Thymus (tissue), 11 donors: ENCODE data around the gene ROR1. TPM values are rescaled to one million over a fixed set of nuclear protein-coding genes. Genes with fewer than 3 reads are reported as not detected.
A peak's percentile ranks its signal among the peaks of the same experiment; 100 is the strongest.

Source experiments
- DNase-seq, 9 donors: peaks; one replicate each; pipeline ENCODE4 v3.0.0-alpha.2; 2013; ENCODE audit warnings: low spot score in 9 of 9, low read depth in 6 of 9, missing footprints in 1 of 9
- H3K27ac ChIP-seq, 2 donors: one replicate each; pipeline ENCODE4 v1.5.1; 2013; ENCODE audit warnings: control low read depth in 1 of 2, low read depth in 1 of 2, low read length in 1 of 2, mild to moderate bottlenecking in 1 of 2, moderate library complexity in 1 of 2
- H3K27me3 ChIP-seq, 2 donors: one replicate each; pipeline ENCODE4 v1.5.1; 2013; ENCODE audit warnings: low read length in 1 of 2; ENCODE audit not compliant: control insufficient read depth in 2 of 2, insufficient read depth in 1 of 2
- H3K36me3 ChIP-seq, 2 donors: one replicate each; pipeline ENCODE4 v1.5.1; 2013; ENCODE audit warnings: low read length in 1 of 2, mild to moderate bottlenecking in 1 of 2, moderate library complexity in 1 of 2; ENCODE audit not compliant: control insufficient read depth in 2 of 2, insufficient read depth in 2 of 2
- H3K4me1 ChIP-seq, 2 donors: one replicate each; pipeline ENCODE4 v1.5.1; 2013; ENCODE audit warnings: low read length in 2 of 2; ENCODE audit not compliant: control insufficient read depth in 2 of 2, insufficient read depth in 2 of 2
- H3K4me3 ChIP-seq, 2 donors: one replicate each; pipeline ENCODE4 v1.5.1; 2013; ENCODE audit warnings: low read length in 2 of 2, control low read depth in 1 of 2, mild to moderate bottlenecking in 1 of 2
- H3K9me3 ChIP-seq, 2 donors: one replicate each; pipeline ENCODE4 v1.5.1; 2013; ENCODE audit warnings: low read length in 1 of 2, mild to moderate bottlenecking in 1 of 2; ENCODE audit not compliant: control insufficient read depth in 2 of 2, insufficient read depth in 1 of 2
- WGBS: extraction: QIAGEN DNeasy Blood & Tissue Kit; methylation state at CpG from one replicate; pipeline ENCODE4 v1.1.7; 2013; 5-methylcytosine and 5-hydroxymethylcytosine counted together
- polyA plus RNA-seq: library from polyadenylated mRNA; stranded (reverse); fragments of 200-250 nt; gene quantifications from one replicate; pipeline ENCODE4 v1.2.3, GENCODE V29; 2013
- total RNA-seq: library from RNA; stranded (reverse); fragments of 120-200 nt; gene quantifications from one replicate; pipeline ENCODE4 v1.2.4, GENCODE V29; 2013
- donor health status: healthy.

The ROR1 gene
- total and polyA plus RNA-seq, 2 donors, result 1.5 to 5.2 TPM

GRCh38 chr1:64006276-64007051, 232.6 kb downstream of the ROR1 start:
- H3K4me3 ChIP-seq, result no peak overlapping the region
- peaks cover 12 to 34% of the 10 kb centered on the region in 2 donors for H3K4me1 ChIP-seq
- H3K9me3 ChIP-seq, result peaks cover 0 to 4% of the 10 kb centered on the region in 2 donors
- H3K36me3 ChIP-seq, result no peaks in the 10 kb centered on the region
- WGBS, result 37% methylated on average over 8 of the region's 8 CpGs
- H3K27me3 ChIP-seq, result no peaks in the 10 kb centered on the region
- DNase-seq, result peak in 7 of 9 donors; percentile 18 to 72 (median 37)
- peak overlapping the region; percentile 61 to 84 for H3K27ac ChIP-seq

- Histone ChIP-seq H3K27ac (no peak overlapping the region), H3K9me3 (no peaks in the 10 kb centered on the region), H3K27me3 (no peaks in the 10 kb centered on the region), H3K4me3 (no peak overlapping the region), H3K36me3 (no peaks in the 10 kb centered on the region), H3K4me1 (peaks cover 12 to 17% of the 10 kb centered on the region in 2 donors)
- WGBS, result 97% methylated on average over 1 of the region's 1 CpG
- DNase-seq, result no peak
These were observed 236.5 kb downstream of the ROR1 start for GRCh38 chr1:64010316-64010715.

DNA sequence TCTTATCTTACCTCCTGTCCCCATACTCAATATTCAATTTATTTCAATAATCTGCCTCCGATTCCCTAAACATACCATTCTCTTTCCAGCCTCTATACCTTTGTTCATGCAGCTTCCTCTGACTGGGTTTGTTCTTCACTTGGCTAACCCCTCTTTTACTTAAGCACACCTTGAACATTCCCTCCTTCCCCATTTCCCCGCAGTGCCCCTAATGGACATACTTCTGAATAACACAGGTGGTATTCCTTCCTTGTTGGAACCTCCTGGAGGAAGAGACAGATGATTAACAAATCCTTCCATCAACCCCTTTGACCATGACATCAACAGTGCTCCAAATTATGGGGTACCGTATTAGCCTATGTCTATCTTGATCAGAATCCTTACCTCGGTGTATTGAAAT, 239.6 kb downstream of the ROR1 start:
- DNase-seq, result no peak
- WGBS, result 77% methylated on average over 4 of the region's 4 CpGs
- Histone ChIP-seq H3K4me3 (no peak overlapping the region), H3K36me3 (no peaks in the 10 kb centered on the region), H3K4me1 (peaks cover 4 to 11% of the 10 kb centered on the region in 2 donors), H3K27ac (no peak overlapping the region), H3K9me3 (no peaks in the 10 kb centered on the region), H3K27me3 (no peaks in the 10 kb centered on the region)

DNA sequence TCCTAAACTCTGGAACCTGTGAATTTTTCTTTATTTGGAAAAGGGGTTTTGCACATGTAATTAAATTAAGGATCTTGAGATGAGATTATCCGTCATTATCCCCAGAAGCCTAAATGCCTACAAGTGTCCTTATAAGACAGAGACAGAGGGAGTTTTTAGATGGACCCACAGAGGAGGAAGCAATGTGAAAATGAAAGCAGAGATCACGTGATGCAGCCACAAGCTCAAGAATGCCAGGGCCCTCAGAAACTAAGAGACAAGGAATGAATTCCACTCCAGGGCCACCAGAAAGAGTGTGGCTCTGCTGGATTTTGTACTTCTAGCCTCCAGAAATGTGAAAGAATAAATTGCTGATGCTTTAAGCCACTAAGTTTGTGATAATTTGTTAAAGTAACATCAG, 246.0 kb downstream of the ROR1 start:
- WGBS, result 54% methylated on average over 2 of the region's 2 CpGs
- no peak overlapping the region for H3K27ac ChIP-seq
- no peaks in the 10 kb centered on the region for H3K9me3 ChIP-seq
- DNase-seq, result peak in 7 of 9 donors; percentile 32 to 74 (median 40)
- no peak overlapping the region for H3K4me3 ChIP-seq
- peaks cover 4 to 22% of the 10 kb centered on the region in 2 donors for H3K4me1 ChIP-seq
- H3K36me3 ChIP-seq, result no peaks in the 10 kb centered on the region
- no peaks in the 10 kb centered on the region for H3K27me3 ChIP-seq

- WGBS, result 98% methylated on average over 3 of the region's 3 CpGs
- H3K4me3 ChIP-seq, result no peak overlapping the region
- H3K27ac ChIP-seq, result no peak overlapping the region
These were observed 247.2 kb downstream of the ROR1 start for GRCh38 chr1:64021066-64021465.

GRCh38 chr1:64025051-64025450, 251.2 kb downstream of the ROR1 start:
- Histone ChIP-seq H3K27me3 (no peaks in the 10 kb centered on the region), H3K36me3 (no peaks in the 10 kb centered on the region), H3K9me3 (no peaks in the 10 kb centered on the region), H3K4me1 (peaks cover 0 to 2% of the 10 kb centered on the region in 2 donors), H3K27ac (no peak overlapping the region), H3K4me3 (no peak overlapping the region)
- DNase-seq, result no peak
- 97% methylated on average over 4 of the region's 4 CpGs for WGBS

More at GRCh38 chr1:64021066-64021465, 247.2 kb downstream of the ROR1 start:
- no peak for DNase-seq
- Histone ChIP-seq H3K9me3 (no peaks in the 10 kb centered on the region), H3K36me3 (no peaks in the 10 kb centered on the region), H3K4me1 (peaks cover 4 to 22% of the 10 kb centered on the region in 2 donors), H3K27me3 (no peaks in the 10 kb centered on the region)

DNA sequence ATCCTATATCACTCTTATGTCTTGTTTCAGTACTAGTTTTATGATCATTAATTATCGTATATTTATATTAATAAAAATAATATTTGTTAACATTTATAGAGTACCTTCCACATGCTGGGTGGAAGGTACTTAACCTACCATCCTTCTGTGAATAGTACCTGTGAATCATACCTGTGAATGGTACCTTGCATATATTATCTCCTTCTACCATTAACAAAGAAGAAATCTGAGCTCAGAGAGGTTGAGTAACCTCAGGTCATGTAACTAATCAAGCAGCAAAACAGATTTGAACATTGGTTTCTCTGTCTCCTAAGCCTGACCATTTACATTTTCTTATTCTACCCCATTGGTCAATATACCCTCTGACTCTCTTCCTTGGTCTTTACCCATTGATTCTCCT, 255.2 kb downstream of the ROR1 start:
- Histone ChIP-seq H3K9me3 (no peaks in the 10 kb centered on the region), H3K4me1 (no peaks in the 10 kb centered on the region), H3K36me3 (no peaks in the 10 kb centered on the region), H3K27ac (no peak overlapping the region), H3K4me3 (no peak overlapping the region), H3K27me3 (no peaks in the 10 kb centered on the region)
- DNase-seq, result no peak
- 99% methylated on average over 1 of the region's 1 CpG for WGBS

DNA sequence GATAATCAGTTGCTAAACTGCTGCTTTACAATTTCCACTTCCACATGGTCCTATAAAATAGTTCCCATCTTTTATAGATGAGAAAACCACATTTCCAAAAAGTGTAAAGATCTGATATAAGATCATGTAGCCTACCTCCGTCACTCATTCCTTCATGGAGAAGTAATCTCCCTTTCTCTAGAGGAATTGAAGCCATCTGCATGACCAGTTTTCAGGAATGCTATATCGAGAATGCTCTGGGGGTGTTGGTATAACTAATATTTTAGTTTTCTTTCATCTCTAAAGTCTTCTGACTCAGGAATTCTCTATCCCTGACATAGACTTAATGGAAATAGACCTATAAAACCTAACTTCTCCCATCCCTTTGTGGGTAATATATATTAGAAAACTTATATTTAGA, 256.6 kb downstream of the ROR1 start:
- H3K36me3 ChIP-seq, result no peaks in the 10 kb centered on the region
- H3K27ac ChIP-seq, result no peak overlapping the region
- DNase-seq, result no peak
- no peak overlapping the region for H3K4me3 ChIP-seq
- no peaks in the 10 kb centered on the region for H3K9me3 ChIP-seq
- WGBS, result 96% methylated on average over 2 of the region's 2 CpGs
- no peaks in the 10 kb centered on the region for H3K27me3 ChIP-seq
- no peaks in the 10 kb centered on the region for H3K4me1 ChIP-seq

DNA sequence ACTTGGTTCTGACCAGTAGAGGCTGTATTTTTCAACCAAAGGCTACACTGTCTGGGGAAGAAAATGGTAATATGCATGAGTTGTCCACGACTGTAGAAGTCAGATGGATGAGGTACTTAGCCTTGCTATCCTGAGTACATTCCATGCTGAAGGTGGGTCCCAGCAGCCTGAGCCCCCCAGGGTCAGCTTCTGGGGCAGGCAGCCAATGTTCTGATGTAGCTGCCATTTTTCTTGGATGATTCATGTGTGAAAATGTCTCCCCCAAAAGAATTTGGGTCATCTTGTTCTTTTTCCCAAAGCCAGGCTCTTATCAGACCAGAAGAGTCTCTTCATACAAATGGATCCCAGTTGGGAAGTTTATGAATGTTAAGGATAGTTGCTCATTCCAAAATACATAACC, 257.4 kb downstream of the ROR1 start:
- 97% methylated on average over 1 of the region's 1 CpG for WGBS
- no peaks in the 10 kb centered on the region for H3K27me3 ChIP-seq
- no peak overlapping the region for H3K27ac ChIP-seq
- peaks cover 0 to 1% of the 10 kb centered on the region in 2 donors for H3K4me1 ChIP-seq
- no peaks in the 10 kb centered on the region for H3K9me3 ChIP-seq
- H3K36me3 ChIP-seq, result no peaks in the 10 kb centered on the region
- H3K4me3 ChIP-seq, result no peak overlapping the region
- no peak for DNase-seq
